Osteocyte (in vitro differentiated cells): ENCODE data around the gene MAPK1. TPM values are rescaled to one million over a fixed set of nuclear protein-coding genes. Genes with fewer than 3 reads are reported as not detected.

Experiments used
- DNase-seq: peaks from one replicate; pipeline ENCODE4 v3.0.0; 2021; ENCODE audit warnings: mixed read lengths; ENCODE audit not compliant: unreplicated experiment; ENCODE audit errors: extremely low spot score
- H3K27ac Mint-ChIP-seq: one replicate; pipeline ENCODE4 v1.8.0; 2021; ENCODE audit warnings: mild to moderate bottlenecking, mixed read lengths; ENCODE audit not compliant: unreplicated experiment
- H3K27me3 Mint-ChIP-seq: one replicate; pipeline ENCODE4 v1.8.0; 2021; ENCODE audit warnings: mixed read lengths; ENCODE audit not compliant: unreplicated experiment
- H3K36me3 Mint-ChIP-seq: one replicate; pipeline ENCODE4 v1.8.0; 2021; ENCODE audit warnings: mixed read lengths; ENCODE audit not compliant: unreplicated experiment
- H3K4me1 Mint-ChIP-seq: one replicate; pipeline ENCODE4 v1.8.0; 2021; ENCODE audit warnings: mixed read lengths; ENCODE audit not compliant: unreplicated experiment
- H3K4me3 Mint-ChIP-seq: one replicate; pipeline ENCODE4 v1.8.0; 2021; ENCODE audit warnings: mild to moderate bottlenecking, moderate library complexity, mixed read lengths; ENCODE audit not compliant: unreplicated experiment
- H3K9me3 Mint-ChIP-seq: one replicate; pipeline ENCODE4 v1.8.0; 2021; ENCODE audit warnings: mixed read lengths; ENCODE audit not compliant: unreplicated experiment
- total RNA-seq: library from RNA; stranded (reverse); gene quantifications from 2 replicates; pipeline ENCODE4 v1.2.1, GENCODE V29; 2021
- TF ChIP-seq, protein P1 (sequence below): fragments of 200-600 bp; sonication (generic); IDR thresholded peaks from 2 replicates; pipeline ENCODE4 v1.5.0; 2021; ENCODE audit warnings: antibody characterized with exemption, mild to moderate bottlenecking, moderate library complexity

Gene MAPK1
- total RNA-seq, 1 donor from 2014 or later = 159 TPM

GRCh38 chr22:21759646-21760376, 107.6 kb downstream of the MAPK1 start:
- TF ChIP-seq, protein P1, sequence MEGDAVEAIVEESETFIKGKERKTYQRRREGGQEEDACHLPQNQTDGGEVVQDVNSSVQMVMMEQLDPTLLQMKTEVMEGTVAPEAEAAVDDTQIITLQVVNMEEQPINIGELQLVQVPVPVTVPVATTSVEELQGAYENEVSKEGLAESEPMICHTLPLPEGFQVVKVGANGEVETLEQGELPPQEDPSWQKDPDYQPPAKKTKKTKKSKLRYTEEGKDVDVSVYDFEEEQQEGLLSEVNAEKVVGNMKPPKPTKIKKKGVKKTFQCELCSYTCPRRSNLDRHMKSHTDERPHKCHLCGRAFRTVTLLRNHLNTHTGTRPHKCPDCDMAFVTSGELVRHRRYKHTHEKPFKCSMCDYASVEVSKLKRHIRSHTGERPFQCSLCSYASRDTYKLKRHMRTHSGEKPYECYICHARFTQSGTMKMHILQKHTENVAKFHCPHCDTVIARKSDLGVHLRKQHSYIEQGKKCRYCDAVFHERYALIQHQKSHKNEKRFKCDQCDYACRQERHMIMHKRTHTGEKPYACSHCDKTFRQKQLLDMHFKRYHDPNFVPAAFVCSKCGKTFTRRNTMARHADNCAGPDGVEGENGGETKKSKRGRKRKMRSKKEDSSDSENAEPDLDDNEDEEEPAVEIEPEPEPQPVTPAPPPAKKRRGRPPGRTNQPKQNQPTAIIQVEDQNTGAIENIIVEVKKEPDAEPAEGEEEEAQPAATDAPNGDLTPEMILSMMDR = no peak
- Mint-ChIP-seq H3K36me3 (peaks cover 36% of the 10 kb centered on the region), H3K4me3 (no peak overlapping the region), H3K27ac (no peak overlapping the region), H3K27me3 (no peaks in the 10 kb centered on the region), H3K4me1 (peaks cover 27% of the 10 kb centered on the region), H3K9me3 (no peaks in the 10 kb centered on the region)
- no peak for DNase-seq

DNA sequence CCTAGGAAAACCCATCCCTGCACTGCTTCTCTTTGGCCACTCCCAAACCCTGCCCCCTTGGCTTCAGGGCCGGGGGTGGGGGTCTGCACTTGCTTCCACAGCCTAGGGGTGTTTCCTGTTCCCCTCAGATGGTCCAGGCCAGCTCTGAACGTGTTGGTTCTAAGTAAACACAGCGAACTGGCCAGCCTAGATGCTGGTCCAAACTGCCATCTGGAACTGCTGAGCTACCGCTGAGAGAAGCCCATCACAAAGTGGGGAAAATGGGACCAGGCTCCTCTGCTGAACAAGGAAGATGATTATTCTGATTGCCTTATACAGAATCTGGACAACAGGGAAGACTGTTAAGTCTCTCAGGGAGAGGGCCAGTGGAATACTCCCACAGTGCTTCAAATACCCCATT, 108.4 kb downstream of the MAPK1 start:
- TF ChIP-seq, protein P1 = no peak
- Mint-ChIP-seq H3K27ac (no peak overlapping the region), H3K27me3 (no peaks in the 10 kb centered on the region), H3K36me3 (peaks cover 35% of the 10 kb centered on the region), H3K4me3 (no peak overlapping the region), H3K4me1 (peaks cover 31% of the 10 kb centered on the region), H3K9me3 (no peaks in the 10 kb centered on the region)
- no peak for DNase-seq

GRCh38 chr22:21758091-21758864, 109.2 kb downstream of the MAPK1 start:
- no peak overlapping the region for H3K4me3 Mint-ChIP-seq
- peaks cover 31% of the 10 kb centered on the region for H3K4me1 Mint-ChIP-seq
- no peak overlapping the region for H3K27ac Mint-ChIP-seq
- H3K36me3 Mint-ChIP-seq = peaks cover 29% of the 10 kb centered on the region
- H3K27me3 Mint-ChIP-seq = no peaks in the 10 kb centered on the region
- H3K9me3 Mint-ChIP-seq = no peaks in the 10 kb centered on the region
- TF ChIP-seq, protein P1 = no peak
- DNase-seq = no peak

DNA sequence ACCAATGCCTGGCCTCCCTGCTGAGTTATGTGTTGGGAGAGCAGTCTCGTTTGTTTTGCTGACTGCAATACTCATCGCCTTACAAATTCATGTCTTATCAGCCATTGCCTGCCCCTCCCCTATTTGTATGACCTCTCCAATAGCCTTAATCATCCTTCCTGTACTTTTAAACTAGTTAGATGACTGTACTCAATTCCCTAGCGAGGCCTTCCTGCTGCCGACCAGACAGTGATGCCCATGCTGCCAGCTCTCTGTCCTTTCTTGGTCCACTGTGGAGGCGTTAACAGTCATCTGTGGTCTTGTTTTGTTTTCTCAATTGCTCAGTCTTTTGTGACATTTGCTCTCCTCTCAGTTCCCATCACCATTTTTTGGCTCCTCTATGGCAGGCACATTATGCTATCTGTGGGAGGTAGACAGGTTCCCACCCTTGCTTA, 111.6 kb downstream of the MAPK1 start:
- Mint-ChIP-seq H3K27me3 (no peaks in the 10 kb centered on the region), H3K9me3 (no peaks in the 10 kb centered on the region), H3K27ac (peak overlapping the region; percentile 56), H3K4me3 (no peak overlapping the region), H3K4me1 (peaks cover 27% of the 10 kb centered on the region), H3K36me3 (peaks cover 21% of the 10 kb centered on the region)
- TF ChIP-seq, protein P1 = no peak
- DNase-seq = no peak

- Mint-ChIP-seq H3K36me3 (peaks cover 17% of the 10 kb centered on the region), H3K4me1 (peaks cover 25% of the 10 kb centered on the region), H3K27ac (no peak overlapping the region), H3K27me3 (no peaks in the 10 kb centered on the region), H3K9me3 (no peaks in the 10 kb centered on the region), H3K4me3 (no peak overlapping the region)
- DNase-seq = no peak
- TF ChIP-seq, protein P1 = no peak
These were observed 112.9 kb downstream of the MAPK1 start for GRCh38 chr22:21754523-21754922.
